ENCODE data around the gene GJE1. TPM values are rescaled to one million over a fixed set of nuclear protein-coding genes. Genes with fewer than 3 reads are reported as not detected.

Gene GJE1
- total RNA-seq = not detected

GRCh38 chr6:142132625-142133024 lies at the start of gene GJE1:
GJE1 (plus strand) TSS chr6:142132925; CDS start chr6:142133159, 234 bp downstream.

GRCh38 chr6:142146828-142147662 lies 14.3 kb downstream of the GJE1 start, which contains the start of the genes NMBR and VTA1:
NMBR (minus strand) TSS chr6:142147122; CDS start chr6:142088658, 58,464 bp downstream.
VTA1 (plus strand) TSS chr6:142147263; CDS start chr6:142147288, 25 bp downstream.

Other genes starting within 250 kb of the GJE1 start
- not detected for gene NMBR, start 14.2 kb downstream of the GJE1 start, total RNA-seq
- 10 to 100 TPM; 38.4 to 40.5 TPM for gene VTA1, start 14.3 kb downstream of the GJE1 start, total RNA-seq
- gene ADGRG6, start 169.1 kb downstream of the GJE1 start, total RNA-seq = under 1 TPM; 0.18 to 0.29 TPM

Measured in activated naive CD4-positive, alpha-beta T cell treated with anti-CD3 and anti-CD28 coated beads, Interleukin-2, amount 10 ng/mL, durations not matched to agents 5 hours and 36 hours (primary cell).